PFSK-1 (cell line): ENCODE data around the gene OR51I2.

Source experiments
- POLR2AphosphoS5 ChIP-seq: IDR thresholded peaks from 2 replicates; pipeline ENCODE4 v1.6.1; 2012; ENCODE audit warnings: low read depth, mild to moderate bottlenecking, control low read depth, low read length, moderate library complexity
- TF ChIP-seq, protein P1 (sequence below), 2 experiments: IDR thresholded peaks; 2 replicates each; pipeline versions ENCODE4 v1.6.1 to v1.8.0; 2011 to 2012; ENCODE audit warnings: low read depth in 2 of 2, low read length in 2 of 2, control low read depth in 1 of 2, inconsistent platforms in 1 of 2, mild to moderate bottlenecking in 1 of 2, moderate library complexity in 1 of 2; ENCODE audit not compliant: insufficient read depth in 1 of 2

DNA sequence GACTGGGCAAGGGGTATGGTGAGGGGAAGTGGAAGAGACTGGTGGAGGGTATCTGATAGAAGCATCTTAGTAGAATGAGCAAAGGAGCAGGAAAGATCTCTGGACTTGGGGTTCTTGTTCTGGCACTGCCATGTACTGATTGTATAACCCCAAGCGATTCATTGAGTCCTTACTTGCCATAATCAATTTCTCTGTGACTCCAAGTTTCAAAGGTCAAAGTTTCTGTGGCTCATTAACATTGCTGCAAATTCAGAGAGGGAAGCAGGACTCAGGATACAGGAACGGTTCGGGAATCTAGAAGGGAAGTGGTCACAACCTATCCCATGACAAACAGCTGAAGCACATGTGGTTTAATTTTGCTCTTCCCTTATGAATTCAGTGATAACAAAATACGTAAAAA lies 309 bp downstream of the OR51I2 start:
- TF ChIP-seq, protein P1, sequence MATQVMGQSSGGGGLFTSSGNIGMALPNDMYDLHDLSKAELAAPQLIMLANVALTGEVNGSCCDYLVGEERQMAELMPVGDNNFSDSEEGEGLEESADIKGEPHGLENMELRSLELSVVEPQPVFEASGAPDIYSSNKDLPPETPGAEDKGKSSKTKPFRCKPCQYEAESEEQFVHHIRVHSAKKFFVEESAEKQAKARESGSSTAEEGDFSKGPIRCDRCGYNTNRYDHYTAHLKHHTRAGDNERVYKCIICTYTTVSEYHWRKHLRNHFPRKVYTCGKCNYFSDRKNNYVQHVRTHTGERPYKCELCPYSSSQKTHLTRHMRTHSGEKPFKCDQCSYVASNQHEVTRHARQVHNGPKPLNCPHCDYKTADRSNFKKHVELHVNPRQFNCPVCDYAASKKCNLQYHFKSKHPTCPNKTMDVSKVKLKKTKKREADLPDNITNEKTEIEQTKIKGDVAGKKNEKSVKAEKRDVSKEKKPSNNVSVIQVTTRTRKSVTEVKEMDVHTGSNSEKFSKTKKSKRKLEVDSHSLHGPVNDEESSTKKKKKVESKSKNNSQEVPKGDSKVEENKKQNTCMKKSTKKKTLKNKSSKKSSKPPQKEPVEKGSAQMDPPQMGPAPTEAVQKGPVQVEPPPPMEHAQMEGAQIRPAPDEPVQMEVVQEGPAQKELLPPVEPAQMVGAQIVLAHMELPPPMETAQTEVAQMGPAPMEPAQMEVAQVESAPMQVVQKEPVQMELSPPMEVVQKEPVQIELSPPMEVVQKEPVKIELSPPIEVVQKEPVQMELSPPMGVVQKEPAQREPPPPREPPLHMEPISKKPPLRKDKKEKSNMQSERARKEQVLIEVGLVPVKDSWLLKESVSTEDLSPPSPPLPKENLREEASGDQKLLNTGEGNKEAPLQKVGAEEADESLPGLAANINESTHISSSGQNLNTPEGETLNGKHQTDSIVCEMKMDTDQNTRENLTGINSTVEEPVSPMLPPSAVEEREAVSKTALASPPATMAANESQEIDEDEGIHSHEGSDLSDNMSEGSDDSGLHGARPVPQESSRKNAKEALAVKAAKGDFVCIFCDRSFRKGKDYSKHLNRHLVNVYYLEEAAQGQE (IDR thresholded peaks at IDR 0.05; ENCODE audit: insufficient read depth in 1 of 2, low read depth in 2 of 2, low read length in 2 of 2): no peak
- TF ChIP-seq POLR2AphosphoS5: no peak
